OCI-LY1 (cell line): ENCODE data around the gene FAM161B.
"Not testable (repeated sequence)": the region's sequence is repeated elsewhere in the genome, so short reads cannot be mapped to it uniquely, and the experiment has no call there.

Experiments used
- H2AFZ ChIP-seq: fragments of 200-600 bp; sonication (generic), shearing (Covaris generic); 2 replicates; pipeline ENCODE4 v1.6.0; 2014; ENCODE audit warnings: antibody characterized with exemption, mild to moderate bottlenecking, low read length
- H3F3A ChIP-seq: fragments of 200-600 bp; sonication (generic), shearing (Covaris generic); 2 replicates; pipeline ENCODE4 v1.6.0; 2014; ENCODE audit warnings: mild to moderate bottlenecking, antibody characterized with exemption, low read length, moderate library complexity; ENCODE audit not compliant: insufficient read depth
- H3K27ac ChIP-seq: fragments of 200-600 bp; sonication (generic); 2 replicates; pipeline ENCODE4 v1.5.1; 2014; ENCODE audit warnings: low read length, mixed run types, mild to moderate bottlenecking, low read depth; ENCODE audit not compliant: poor library complexity, severe bottlenecking
- H3K27me3 ChIP-seq: fragments of 200-600 bp; sonication (generic); 2 replicates; pipeline ENCODE4 v1.6.0; 2014; ENCODE audit warnings: antibody characterized with exemption, mild to moderate bottlenecking, low read length, moderate library complexity; ENCODE audit not compliant: insufficient read depth
- H3K36me3 ChIP-seq: fragments of 200-600 bp; sonication (generic); 2 replicates; pipeline ENCODE4 v1.6.1; 2014; ENCODE audit warnings: mild to moderate bottlenecking, antibody characterized with exemption, low read length, moderate library complexity, mixed read lengths; ENCODE audit not compliant: insufficient read depth
- H3K4me1 ChIP-seq: fragments of 200-600 bp; sonication (generic); 2 replicates; pipeline ENCODE4 v1.5.1; 2014; ENCODE audit warnings: mild to moderate bottlenecking, low read length, moderate library complexity; ENCODE audit not compliant: insufficient read depth, severe bottlenecking
- H3K4me2 ChIP-seq: fragments of 200-600 bp; sonication (generic), shearing (Covaris generic); 2 replicates; pipeline ENCODE4 v1.6.1; 2014; ENCODE audit warnings: low read length
- H3K4me3 ChIP-seq: fragments of 200-600 bp; sonication (generic); 2 replicates; pipeline ENCODE4 v1.5.1; 2014; ENCODE audit warnings: low read length, low read depth, mild to moderate bottlenecking, mixed read lengths; ENCODE audit not compliant: poor library complexity, severe bottlenecking
- H3K79me2 ChIP-seq: fragments of 200-600 bp; shearing (Covaris generic); 2 replicates; pipeline ENCODE4 v1.6.1; 2016; ENCODE audit warnings: mixed run types, low read length, mixed read lengths; ENCODE audit not compliant: insufficient read depth
- H3K9ac ChIP-seq: fragments of 200-600 bp; sonication (generic), shearing (Covaris generic); 2 replicates; pipeline ENCODE4 v1.6.1; 2014; ENCODE audit warnings: mild to moderate bottlenecking, low read length, mixed read lengths
- H3K9me2 ChIP-seq: fragments of 200-600 bp; sonication (generic), shearing (Covaris generic); 2 replicates; pipeline ENCODE4 v1.6.1; 2014; ENCODE audit warnings: low read depth, mild to moderate bottlenecking, low read length, mixed read lengths
- H3K9me3 ChIP-seq: fragments of 200-600 bp; shearing (Covaris generic); 2 replicates; pipeline ENCODE4 v1.6.1; 2014; ENCODE audit warnings: low read length, mixed read lengths
- H4K20me1 ChIP-seq: fragments of 200-600 bp; sonication (generic), shearing (Covaris generic); 2 replicates; pipeline ENCODE4 v1.6.0; 2016; ENCODE audit warnings: mild to moderate bottlenecking, low read length; ENCODE audit not compliant: insufficient read depth
- EZH2 ChIP-seq: fragments of 200-600 bp; sonication (generic), shearing (Covaris generic); IDR thresholded peaks from 2 replicates; pipeline ENCODE4 v1.8.0; 2017; ENCODE audit warnings: borderline replicate concordance, mixed run types, mild to moderate bottlenecking, antibody characterized with exemption, low read length, moderate library complexity, mixed read lengths
- TF ChIP-seq, protein P1 (sequence below): fragments of 200-600 bp; sonication (generic), shearing (Covaris generic); IDR thresholded peaks from 2 replicates; pipeline ENCODE4 v1.5.1; 2017; ENCODE audit warnings: mild to moderate bottlenecking, antibody characterized with exemption, low read length, moderate library complexity, mixed read lengths

The FAM161B gene

DNA sequence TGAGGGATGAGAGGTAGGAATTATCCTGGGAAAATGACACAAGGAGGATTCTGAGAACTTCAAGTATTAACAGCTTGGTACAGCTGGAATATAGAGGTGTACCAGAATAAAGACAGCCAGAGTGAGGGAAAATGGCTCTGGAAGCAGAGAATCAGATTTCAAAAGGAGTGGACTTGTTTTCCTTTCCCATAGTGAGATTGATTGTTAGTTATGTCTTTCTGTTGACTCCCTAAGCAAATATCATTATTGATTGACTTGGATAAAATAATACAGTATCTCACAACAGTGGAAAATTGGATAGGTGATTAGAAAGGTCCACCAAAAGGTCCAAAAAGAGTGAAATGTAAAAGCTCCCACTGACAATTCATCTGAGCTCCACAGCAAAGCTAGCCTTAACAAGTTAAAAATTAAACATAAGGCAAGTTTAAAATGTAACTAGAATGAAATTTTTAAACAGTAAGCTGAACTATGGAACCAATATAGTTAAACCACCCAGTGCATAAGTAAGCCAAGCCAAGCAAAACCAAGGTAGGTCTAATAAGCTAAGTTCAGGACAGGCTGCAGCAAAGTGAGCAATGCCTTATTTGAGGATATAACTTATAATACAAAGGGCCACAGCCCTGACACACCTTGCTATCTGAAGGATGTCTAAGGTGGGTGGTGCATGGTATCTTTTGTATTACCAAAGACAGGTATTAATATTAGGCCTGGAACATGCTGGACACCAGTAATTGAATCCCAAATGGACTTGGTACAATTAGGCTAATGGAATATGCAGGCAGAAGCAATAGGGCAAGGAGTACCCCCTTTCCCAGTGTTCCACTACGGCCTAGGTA is 47.4 kb upstream of the FAM161B start:
- Histone ChIP-seq H3K36me3 (peaks cover 11% of the 10 kb centered on the region; the same call in 1 of the 2 replicates), H3K9ac (no peak overlapping the region), H3K79me2 (no peaks in the 10 kb centered on the region), H3K9me3 (no peaks in the 10 kb centered on the region), H3K27ac (no peak overlapping the region), H3K4me3 (no peak overlapping the region), H4K20me1 (no peaks in the 10 kb centered on the region), H3K4me1 (peaks cover 16% of the 10 kb centered on the region), H3K27me3 (no peaks in the 10 kb centered on the region), H3K4me2 (no peak overlapping the region), H2AFZ (no peak overlapping the region), H3F3A (no peaks in the 10 kb centered on the region), H3K9me2 (no peaks in the 10 kb centered on the region)
- TF ChIP-seq EZH2 = no peak
- TF ChIP-seq, protein P1, sequence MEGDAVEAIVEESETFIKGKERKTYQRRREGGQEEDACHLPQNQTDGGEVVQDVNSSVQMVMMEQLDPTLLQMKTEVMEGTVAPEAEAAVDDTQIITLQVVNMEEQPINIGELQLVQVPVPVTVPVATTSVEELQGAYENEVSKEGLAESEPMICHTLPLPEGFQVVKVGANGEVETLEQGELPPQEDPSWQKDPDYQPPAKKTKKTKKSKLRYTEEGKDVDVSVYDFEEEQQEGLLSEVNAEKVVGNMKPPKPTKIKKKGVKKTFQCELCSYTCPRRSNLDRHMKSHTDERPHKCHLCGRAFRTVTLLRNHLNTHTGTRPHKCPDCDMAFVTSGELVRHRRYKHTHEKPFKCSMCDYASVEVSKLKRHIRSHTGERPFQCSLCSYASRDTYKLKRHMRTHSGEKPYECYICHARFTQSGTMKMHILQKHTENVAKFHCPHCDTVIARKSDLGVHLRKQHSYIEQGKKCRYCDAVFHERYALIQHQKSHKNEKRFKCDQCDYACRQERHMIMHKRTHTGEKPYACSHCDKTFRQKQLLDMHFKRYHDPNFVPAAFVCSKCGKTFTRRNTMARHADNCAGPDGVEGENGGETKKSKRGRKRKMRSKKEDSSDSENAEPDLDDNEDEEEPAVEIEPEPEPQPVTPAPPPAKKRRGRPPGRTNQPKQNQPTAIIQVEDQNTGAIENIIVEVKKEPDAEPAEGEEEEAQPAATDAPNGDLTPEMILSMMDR = no peak

DNA sequence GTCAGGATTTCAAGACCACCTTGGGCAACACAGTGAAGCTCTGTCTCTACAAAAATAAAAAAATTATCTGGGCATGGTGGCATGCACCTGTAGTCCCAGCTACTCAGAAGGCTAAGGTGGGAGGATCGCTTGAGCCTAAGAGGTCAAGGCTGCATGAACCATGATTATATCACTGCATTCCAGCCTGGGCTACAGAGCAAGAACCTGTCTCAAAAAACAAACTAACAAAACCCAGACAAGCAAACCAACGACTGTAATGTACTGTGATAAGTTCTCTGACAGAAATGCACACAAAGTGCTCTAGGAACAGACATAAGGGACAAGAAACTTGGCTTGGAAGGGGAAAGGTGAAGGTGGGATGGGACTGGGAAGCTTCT is 46.8 kb upstream of the FAM161B start:
- no peaks in the 10 kb centered on the region for H3K27me3 ChIP-seq
- peaks cover 16% of the 10 kb centered on the region for H3K4me1 ChIP-seq
- no peak for TF ChIP-seq EZH2
- TF ChIP-seq, protein P1 = no peak
- H3K9me3 ChIP-seq = no peaks in the 10 kb centered on the region
- no peaks in the 10 kb centered on the region for H3K79me2 ChIP-seq
- no peak overlapping the region for H3K4me2 ChIP-seq
- no peak overlapping the region for H3K27ac ChIP-seq
- H4K20me1 ChIP-seq = no peaks in the 10 kb centered on the region
- H3F3A ChIP-seq = no peaks in the 10 kb centered on the region
- H3K9me2 ChIP-seq = no peaks in the 10 kb centered on the region
- no peak overlapping the region for H2AFZ ChIP-seq
- no peak overlapping the region for H3K4me3 ChIP-seq
- peaks cover 11% of the 10 kb centered on the region; the same call in 1 of the 2 replicates for H3K36me3 ChIP-seq
- H3K9ac ChIP-seq = no peak overlapping the region

DNA sequence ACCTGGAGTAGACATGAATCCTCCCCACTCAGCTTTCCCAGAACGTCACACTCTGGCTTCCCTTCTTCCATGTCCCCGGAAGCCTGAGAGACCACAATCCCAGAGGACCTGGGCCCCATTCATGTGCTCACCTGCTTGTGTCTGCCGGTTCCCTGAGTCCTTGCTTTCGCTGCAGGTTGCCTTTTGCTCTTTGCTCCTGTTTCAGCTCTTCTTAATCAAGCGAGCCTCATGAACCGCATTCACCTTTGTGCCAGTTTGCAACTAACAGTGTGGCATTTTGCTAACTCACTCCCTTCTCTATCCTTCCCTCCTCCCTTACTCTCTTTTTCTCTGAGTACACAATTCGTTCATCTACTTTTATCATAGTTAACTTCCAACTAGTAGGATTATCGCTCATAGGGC is 46.1 kb upstream of the FAM161B start:
- no peaks in the 10 kb centered on the region for H3K79me2 ChIP-seq
- peaks cover 11% of the 10 kb centered on the region; the same call in 1 of the 2 replicates for H3K36me3 ChIP-seq
- no peak overlapping the region for H3K4me2 ChIP-seq
- H2AFZ ChIP-seq = no peak overlapping the region
- H3K27ac ChIP-seq = no peak overlapping the region
- no peaks in the 10 kb centered on the region for H3K27me3 ChIP-seq
- no peak for TF ChIP-seq EZH2
- TF ChIP-seq, protein P1 = no peak
- peaks cover 16% of the 10 kb centered on the region for H3K4me1 ChIP-seq
- H3K9me3 ChIP-seq = no peaks in the 10 kb centered on the region
- H3K9ac ChIP-seq = no peak overlapping the region
- H3K9me2 ChIP-seq = no peaks in the 10 kb centered on the region
- no peak overlapping the region for H3K4me3 ChIP-seq
- no peaks in the 10 kb centered on the region for H4K20me1 ChIP-seq
- no peaks in the 10 kb centered on the region for H3F3A ChIP-seq

DNA sequence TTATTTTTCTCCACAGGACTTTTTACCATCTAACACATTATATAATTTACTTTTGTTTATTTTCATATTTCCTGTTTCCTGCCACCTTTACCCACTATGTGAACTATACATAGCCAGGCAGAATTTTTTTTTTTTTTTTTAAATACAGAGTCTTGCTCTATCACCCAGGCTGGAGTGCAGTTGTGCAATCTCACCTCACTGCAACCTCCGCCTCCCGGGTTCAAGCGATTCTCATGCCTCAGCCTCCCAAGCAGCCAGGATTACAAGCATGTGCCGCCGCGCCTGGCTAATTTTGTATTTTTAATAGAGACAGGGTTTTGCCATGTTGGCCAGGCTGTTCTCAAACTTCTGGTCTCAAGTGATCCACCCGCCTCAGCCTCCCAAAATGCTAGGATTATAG is 45.0 kb upstream of the FAM161B start:
- H3K9me2 ChIP-seq, H3K9ac ChIP-seq, H3K27me3 ChIP-seq, H3F3A ChIP-seq, H2AFZ ChIP-seq, H3K4me3 ChIP-seq, H4K20me1 ChIP-seq, H3K27ac ChIP-seq, H3K9me3 ChIP-seq, H3K4me2 ChIP-seq, H3K79me2 ChIP-seq: not testable (repeated sequence)
- peaks cover 11% of the 10 kb centered on the region; the same call in 1 of the 2 replicates for H3K36me3 ChIP-seq
- peaks cover 16% of the 10 kb centered on the region for H3K4me1 ChIP-seq
